GM23338 (cell line): Measurements from ENCODE around the gene PKD2L2. TPM values are rescaled to one million over a fixed set of nuclear protein-coding genes. Genes with fewer than 3 reads are reported as not detected.

Source experiments
- ATAC-seq: fragments of 200-7000 bp; cut with Tn5 transposase; 3 replicates; pipeline ENCODE4 v1.9.1; 2020
- DNase-seq: peaks from one replicate; pipeline ENCODE4 v3.0.0-alpha.2; 2015; ENCODE audit warnings: low spot score
- H2AFZ ChIP-seq: fragments of 200-600 bp; sonication (generic); 2 replicates; pipeline ENCODE4 v1.8.0; 2016; ENCODE audit warnings: antibody characterized with exemption, mild to moderate bottlenecking, moderate library complexity
- H3F3A ChIP-seq: fragments of 200-600 bp; sonication (generic); replicated peaks from 2 replicates; pipeline ENCODE4 v1.8.0; 2017; ENCODE audit warnings: antibody characterized with exemption, mixed run types, low read depth
- H3K27ac ChIP-seq: fragments of 200-600 bp; sonication (generic); 2 replicates; pipeline ENCODE4 v1.6.1; 2016; ENCODE audit warnings: low read depth
- H3K27me3 ChIP-seq: fragments of 200-600 bp; sonication (generic); 2 replicates; pipeline ENCODE4 v1.8.0; 2016; ENCODE audit warnings: mild to moderate bottlenecking, mixed run types, moderate library complexity; ENCODE audit not compliant: insufficient read depth
- H3K36me3 ChIP-seq: fragments of 200-600 bp; sonication (generic); 2 replicates; pipeline ENCODE4 v1.8.0; 2016; ENCODE audit warnings: mild to moderate bottlenecking; ENCODE audit not compliant: insufficient read depth
- H3K4me1 ChIP-seq: fragments of 200-600 bp; sonication (generic); 2 replicates; pipeline ENCODE4 v1.8.0; 2016; ENCODE audit warnings: mild to moderate bottlenecking, moderate library complexity; ENCODE audit not compliant: insufficient read depth
- H3K4me2 ChIP-seq: fragments of 200-600 bp; sonication (generic); 2 replicates; pipeline ENCODE4 v1.7.1; 2017; ENCODE audit warnings: mixed run types
- H3K4me3 ChIP-seq: fragments of 200-600 bp; sonication (generic); 2 replicates; pipeline ENCODE4 v1.6.1; 2016; ENCODE audit warnings: mixed run types
- H3K79me2 ChIP-seq: fragments of 200-600 bp; sonication (generic); replicated peaks from 2 replicates; pipeline ENCODE4 v1.8.0; 2017; ENCODE audit warnings: mild to moderate bottlenecking; ENCODE audit not compliant: insufficient read depth
- H3K9me2 ChIP-seq: fragments of 200-600 bp; sonication (generic); 2 replicates; pipeline ENCODE4 v1.8.0; 2017; ENCODE audit not compliant: insufficient read depth
- H4K20me1 ChIP-seq: fragments of 200-600 bp; sonication (generic); replicated peaks from 2 replicates; pipeline ENCODE4 v1.8.0; 2017; ENCODE audit warnings: mild to moderate bottlenecking; ENCODE audit not compliant: insufficient read depth
- H3K27ac Mint-ChIP-seq: 2 replicates; pipeline ENCODE4 v1.8.0; 2020; ENCODE audit warnings: inconsistent platforms, mild to moderate bottlenecking, moderate library complexity, mixed read lengths
- H3K27me3 Mint-ChIP-seq: 3 replicates; pipeline ENCODE4 v1.8.0; 2022; ENCODE audit warnings: low read depth, mild to moderate bottlenecking, moderate library complexity, mixed read lengths, inconsistent platforms; ENCODE audit not compliant: insufficient read depth, poor library complexity
- H3K36me3 Mint-ChIP-seq: 3 replicates; pipeline ENCODE4 v1.8.0; 2021; ENCODE audit warnings: low read depth, mild to moderate bottlenecking, inconsistent platforms, moderate library complexity, mixed read lengths
- H3K4me1 Mint-ChIP-seq: 3 replicates; pipeline ENCODE4 v1.8.0; 2020; ENCODE audit warnings: mild to moderate bottlenecking, inconsistent platforms, mixed read lengths
- H3K4me3 Mint-ChIP-seq: 3 replicates; pipeline ENCODE4 v1.8.0; 2021; ENCODE audit warnings: moderate library complexity, mild to moderate bottlenecking, inconsistent platforms, mixed read lengths
- H3K9me3 Mint-ChIP-seq: 3 replicates; pipeline ENCODE4 v1.8.0; 2020; ENCODE audit warnings: moderate library complexity, mild to moderate bottlenecking, inconsistent platforms, mixed read lengths
- CREB1 ChIP-seq: fragments of 250-450 bp; sonication (Bioruptor Pico); IDR thresholded peaks from 2 replicates; pipeline ENCODE4 v1.5.0; 2020; ENCODE audit warnings: low read depth, mild to moderate bottlenecking, moderate library complexity
- EZH2 ChIP-seq: fragments of 200-600 bp; sonication (generic); IDR thresholded peaks from one replicate; pipeline ENCODE4 v1.8.0; 2017; ENCODE audit warnings: antibody characterized with exemption, mild to moderate bottlenecking, low read depth; ENCODE audit not compliant: unreplicated experiment
- EZH2phosphoT487 ChIP-seq: fragments of 200-600 bp; sonication (generic); IDR thresholded peaks from one replicate; pipeline ENCODE4 v1.8.1; 2018; ENCODE audit warnings: antibody characterized with exemption; ENCODE audit not compliant: unreplicated experiment
- JUNB ChIP-seq: IDR thresholded peaks from one replicate; pipeline ENCODE4 v1.6.1; 2016; ENCODE audit warnings: antibody characterized with exemption; ENCODE audit not compliant: unreplicated experiment
- NANOG ChIP-seq: IDR thresholded peaks from 2 replicates; pipeline ENCODE4 v1.6.1; 2016; ENCODE audit warnings: antibody characterized with exemption, borderline replicate concordance
- POLR2AphosphoS5 ChIP-seq: IDR thresholded peaks from 2 replicates; pipeline ENCODE4 v1.6.1; 2016; ENCODE audit warnings: antibody characterized with exemption, low read depth
- REST ChIP-seq: IDR thresholded peaks from one replicate; pipeline ENCODE4 v1.6.1; 2018; ENCODE audit warnings: antibody characterized with exemption; ENCODE audit not compliant: unreplicated experiment
- STAT1 ChIP-seq: IDR thresholded peaks from one replicate; pipeline ENCODE4 v1.6.1; 2016; ENCODE audit warnings: antibody characterized with exemption; ENCODE audit not compliant: unreplicated experiment
- ZNF114 ChIP-seq: fragments of 250-450 bp; sonication (Bioruptor Pico); IDR thresholded peaks from 2 replicates; pipeline ENCODE4 v1.5.0; 2020; ENCODE audit warnings: mild to moderate bottlenecking, moderate library complexity
- ZNF331 ChIP-seq: fragments of 250-450 bp; sonication (Bioruptor Pico); IDR thresholded peaks from 2 replicates; pipeline ENCODE4 v1.5.0; 2020; ENCODE audit warnings: low read depth, mild to moderate bottlenecking, moderate library complexity
- ZNF462 ChIP-seq: fragments of 250-450 bp; sonication (Bioruptor Pico); IDR thresholded peaks from 2 replicates; pipeline ENCODE4 v1.5.0; 2020; ENCODE audit warnings: mild to moderate bottlenecking, moderate library complexity
- polyA plus RNA-seq: library from polyadenylated mRNA; unstranded; fragments of >200 nt; fragmentation: Nextera tagmentation; extraction: Ambion mirVana; gene quantifications from 2 replicates; pipeline ENCODE4 v1.2.1, GENCODE V29; 2016
- total RNA-seq: library from RNA; depleted of rRNA; stranded (reverse); fragments of >200 nt; shearing (Covaris generic); gene quantifications from 2 replicates; pipeline ENCODE4 v1.2.3, GENCODE V29; 2014
- TF ChIP-seq, protein P1 (sequence below), 2 experiments: fragments of 200-600 bp in 1 of 2; sonication (generic) in 1 of 2; conservative IDR thresholded peaks; 2 replicates each; pipeline versions ENCODE4 v1.5.1 to v1.6.1; 2016 to 2017; ENCODE audit warnings: antibody characterized with exemption in 2 of 2, low read depth in 2 of 2, mild to moderate bottlenecking in 2 of 2, moderate library complexity in 1 of 2
- TF ChIP-seq, protein P2 (sequence below): IDR thresholded peaks from 2 replicates; pipeline ENCODE4 v1.6.1; 2016; ENCODE audit warnings: antibody characterized with exemption

Gene PKD2L2
- total and polyA plus RNA-seq, 2 experiments from 2014 or later: 0.16 TPM; not detected in 1

GRCh38 chr5:137935190-137935589 is 45.9 kb downstream of the PKD2L2 start:
- Histone ChIP-seq H3K4me1 (no peaks in the 10 kb centered on the region), H3K4me3 (no peak overlapping the region), H3K4me2 (no peak overlapping the region), H2AFZ (no peak overlapping the region), H4K20me1 (no peaks in the 10 kb centered on the region), H3F3A (no peaks in the 10 kb centered on the region), H3K36me3 (peaks cover 10% of the 10 kb centered on the region; the same call in 1 of the 2 replicates), H3K79me2 (no peaks in the 10 kb centered on the region), H3K9me2 (no peaks in the 10 kb centered on the region), H3K27ac (no peak overlapping the region), H3K27me3 (no peaks in the 10 kb centered on the region)
- H3K36me3 Mint-ChIP-seq: peaks cover 18% of the 10 kb centered on the region; the same call in 2 of the 3 replicates
- H3K9me3 Mint-ChIP-seq: no peaks in the 10 kb centered on the region
- no peaks in the 10 kb centered on the region for H3K4me1 Mint-ChIP-seq
- H3K27me3 Mint-ChIP-seq: peaks cover 3% of the 10 kb centered on the region
- ATAC-seq: no peak
- no peak overlapping the region for H3K4me3 Mint-ChIP-seq
- TF ChIP-seq ZNF114 (CRISPR knock-in tag) (no peak), ZNF331 (no peak), STAT1 (no peak), ZNF462 (CRISPR knock-in tag) (no peak), NANOG (no peak), JUNB (no peak), EZH2 (no peak), EZH2phosphoT487 (no peak), CREB1 (CRISPR knock-in tag) (no peak), POLR2AphosphoS5 (no peak), REST (no peak)
- TF ChIP-seq, protein P1, sequence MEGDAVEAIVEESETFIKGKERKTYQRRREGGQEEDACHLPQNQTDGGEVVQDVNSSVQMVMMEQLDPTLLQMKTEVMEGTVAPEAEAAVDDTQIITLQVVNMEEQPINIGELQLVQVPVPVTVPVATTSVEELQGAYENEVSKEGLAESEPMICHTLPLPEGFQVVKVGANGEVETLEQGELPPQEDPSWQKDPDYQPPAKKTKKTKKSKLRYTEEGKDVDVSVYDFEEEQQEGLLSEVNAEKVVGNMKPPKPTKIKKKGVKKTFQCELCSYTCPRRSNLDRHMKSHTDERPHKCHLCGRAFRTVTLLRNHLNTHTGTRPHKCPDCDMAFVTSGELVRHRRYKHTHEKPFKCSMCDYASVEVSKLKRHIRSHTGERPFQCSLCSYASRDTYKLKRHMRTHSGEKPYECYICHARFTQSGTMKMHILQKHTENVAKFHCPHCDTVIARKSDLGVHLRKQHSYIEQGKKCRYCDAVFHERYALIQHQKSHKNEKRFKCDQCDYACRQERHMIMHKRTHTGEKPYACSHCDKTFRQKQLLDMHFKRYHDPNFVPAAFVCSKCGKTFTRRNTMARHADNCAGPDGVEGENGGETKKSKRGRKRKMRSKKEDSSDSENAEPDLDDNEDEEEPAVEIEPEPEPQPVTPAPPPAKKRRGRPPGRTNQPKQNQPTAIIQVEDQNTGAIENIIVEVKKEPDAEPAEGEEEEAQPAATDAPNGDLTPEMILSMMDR (conservative IDR thresholded peaks at IDR 0.05; ENCODE audit: low read depth in 2 of 2): no peak
- TF ChIP-seq, protein P2, sequence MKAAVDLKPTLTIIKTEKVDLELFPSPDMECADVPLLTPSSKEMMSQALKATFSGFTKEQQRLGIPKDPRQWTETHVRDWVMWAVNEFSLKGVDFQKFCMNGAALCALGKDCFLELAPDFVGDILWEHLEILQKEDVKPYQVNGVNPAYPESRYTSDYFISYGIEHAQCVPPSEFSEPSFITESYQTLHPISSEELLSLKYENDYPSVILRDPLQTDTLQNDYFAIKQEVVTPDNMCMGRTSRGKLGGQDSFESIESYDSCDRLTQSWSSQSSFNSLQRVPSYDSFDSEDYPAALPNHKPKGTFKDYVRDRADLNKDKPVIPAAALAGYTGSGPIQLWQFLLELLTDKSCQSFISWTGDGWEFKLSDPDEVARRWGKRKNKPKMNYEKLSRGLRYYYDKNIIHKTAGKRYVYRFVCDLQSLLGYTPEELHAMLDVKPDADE: no peak
- no peak overlapping the region for H3K27ac Mint-ChIP-seq
- DNase-seq: no peak
